T-helper 1 cell (primary cell): ENCODE data around the gene CRTC1.

ENCODE experiments used
- DNase-seq, 5 donors: peaks; one replicate each; pipeline ENCODE4 v3.0.0-alpha.2; 2012 to 2020

The CRTC1 gene

DNA sequence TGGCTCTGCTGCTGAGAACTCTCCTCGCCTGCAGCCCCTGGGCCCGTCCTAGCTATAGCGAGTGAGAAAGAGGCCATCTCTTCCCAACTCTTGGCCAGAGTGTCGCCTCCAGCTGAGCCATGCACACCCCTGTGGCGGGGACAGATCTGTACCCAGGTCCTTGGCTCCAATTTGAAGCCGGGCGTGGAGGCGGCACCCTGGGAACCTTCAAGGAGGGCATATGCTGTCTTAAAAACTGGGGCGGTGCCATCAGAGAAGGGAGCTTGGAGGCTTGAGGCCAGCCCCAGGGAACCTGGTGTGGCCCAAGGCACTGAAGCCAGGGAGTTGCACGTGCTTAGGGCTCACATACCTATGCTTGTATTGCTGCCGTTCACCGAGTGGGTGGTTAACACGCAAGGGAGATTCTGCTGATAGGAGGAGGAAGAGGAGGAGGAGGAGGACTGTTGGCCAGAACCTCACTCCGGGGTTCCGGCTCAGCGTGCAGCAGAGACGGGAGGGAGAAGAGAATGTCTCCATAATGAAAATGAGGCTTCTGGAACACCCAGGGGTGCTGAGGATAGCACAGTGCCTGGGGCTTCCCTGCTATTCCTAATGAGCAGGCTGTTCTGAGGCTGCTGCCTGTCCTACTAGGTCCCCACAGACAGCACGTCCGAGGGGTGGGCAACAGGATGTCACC is 67.0 kb downstream of the CRTC1 start:
- no peak for DNase-seq

DNA sequence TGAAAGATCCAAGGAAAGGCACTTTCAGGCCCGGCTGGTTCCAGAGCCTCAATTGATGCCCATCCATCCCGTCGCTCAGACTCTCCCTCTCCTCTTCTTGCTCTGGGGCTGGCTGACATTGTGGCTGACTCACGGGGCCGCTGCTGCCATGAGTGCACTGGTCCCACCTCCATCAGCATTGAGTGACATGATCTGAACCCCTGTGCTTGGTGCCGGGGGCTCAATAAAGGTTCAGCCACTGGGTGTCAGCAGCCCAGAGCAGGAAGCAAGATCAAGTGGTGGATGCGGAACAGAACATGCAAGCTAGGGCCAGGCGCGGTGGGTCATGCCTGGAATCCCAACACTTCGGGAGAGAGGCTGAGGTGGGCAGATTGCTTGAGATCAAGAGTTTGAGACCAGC is 68.1 kb downstream of the CRTC1 start:
- no peak for DNase-seq

DNA sequence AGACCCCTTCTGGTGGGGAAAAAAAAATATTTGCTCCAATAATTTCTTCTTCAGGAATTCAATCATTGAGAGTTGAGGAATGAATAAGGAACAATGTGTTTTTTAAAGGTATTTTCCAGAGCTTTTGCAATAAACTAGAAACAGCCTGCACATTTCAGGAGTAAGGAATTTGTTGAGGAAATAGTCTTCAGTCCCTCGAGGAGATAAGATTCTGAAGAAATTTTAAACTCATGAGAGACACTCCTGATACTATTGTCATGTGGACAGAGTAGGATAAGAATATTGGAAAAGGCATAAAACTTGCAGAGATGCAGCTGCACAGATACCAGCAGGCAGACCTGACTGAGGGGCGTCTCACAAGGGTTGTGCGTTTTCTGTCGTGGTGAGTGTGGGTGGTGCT is 71.0 kb downstream of the CRTC1 start:
- DNase-seq, result no peak

DNA sequence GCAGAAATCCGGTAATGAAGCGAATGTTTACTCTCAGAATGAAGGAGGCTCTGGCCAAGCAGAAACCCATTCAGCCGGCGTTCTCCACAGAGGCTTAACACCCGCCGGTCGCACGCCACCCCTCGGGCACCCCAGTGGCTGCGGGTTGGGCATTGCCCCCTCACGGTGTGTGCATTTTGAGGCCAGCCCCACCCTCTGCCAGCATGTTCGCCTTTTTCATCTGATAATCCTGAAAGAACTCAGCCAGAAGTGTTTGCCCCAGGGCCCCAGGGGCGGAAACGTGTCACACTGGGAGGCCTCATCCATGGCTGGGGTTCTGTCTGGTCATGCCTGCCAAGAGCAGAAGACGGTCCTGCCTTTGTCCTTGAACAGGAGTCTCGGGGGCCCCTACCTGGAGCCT is 73.4 kb downstream of the CRTC1 start:
- no peak for DNase-seq

DNA sequence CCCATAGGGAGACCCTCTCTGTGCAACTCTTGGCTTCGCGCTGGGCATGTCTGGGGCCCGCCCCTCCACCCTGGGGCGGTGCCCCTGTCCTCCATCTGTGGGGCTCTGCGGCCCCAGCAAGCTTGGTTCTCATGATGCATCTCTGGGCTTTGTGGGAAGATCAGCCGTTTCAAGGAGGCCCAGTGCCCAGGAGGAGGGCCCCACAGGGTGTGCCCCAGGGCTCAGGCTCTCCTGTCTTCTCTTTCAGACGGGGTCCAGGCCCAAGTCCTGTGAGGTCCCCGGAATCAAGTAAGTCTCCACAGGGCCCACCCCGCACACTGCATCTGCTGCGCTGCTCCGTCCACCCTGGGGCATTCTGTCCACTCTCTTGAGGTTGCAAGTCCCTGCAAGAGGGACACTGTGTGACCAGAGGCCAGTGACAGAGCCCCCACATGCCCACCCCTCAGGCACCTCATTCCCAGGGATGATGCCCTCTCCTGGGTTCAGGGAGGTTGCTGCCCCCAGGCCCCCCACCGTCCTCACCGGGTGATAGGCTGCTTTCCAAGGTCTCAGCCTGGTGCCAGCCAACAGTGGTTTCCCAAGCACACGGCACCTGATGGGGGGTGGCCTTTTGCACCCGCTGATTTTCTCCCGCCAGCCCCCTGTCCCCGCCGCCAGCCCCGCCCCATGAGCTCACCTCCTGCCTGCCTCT is 76.0 kb downstream of the CRTC1 start:
- DNase-seq, result no peak

DNA sequence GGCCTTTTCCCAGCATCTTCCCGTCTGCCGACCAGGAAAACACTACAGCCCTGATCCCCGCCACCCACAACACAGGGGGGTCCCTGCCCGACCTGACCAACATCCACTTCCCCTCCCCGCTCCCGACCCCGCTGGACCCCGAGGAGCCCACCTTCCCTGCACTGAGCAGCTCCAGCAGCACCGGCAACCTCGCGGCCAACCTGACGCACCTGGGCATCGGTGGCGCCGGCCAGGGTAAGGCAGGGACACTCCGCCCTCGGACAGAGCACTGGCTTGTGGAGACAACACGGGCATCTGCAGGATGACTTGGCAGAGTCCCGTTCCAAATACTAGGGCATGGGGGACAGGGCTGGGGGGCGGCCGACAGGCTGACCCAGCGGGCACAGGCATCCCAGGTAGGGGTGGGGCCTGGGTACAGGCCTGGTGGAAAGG is 76.5 kb downstream of the CRTC1 start:
- DNase-seq, result no peak

DNA sequence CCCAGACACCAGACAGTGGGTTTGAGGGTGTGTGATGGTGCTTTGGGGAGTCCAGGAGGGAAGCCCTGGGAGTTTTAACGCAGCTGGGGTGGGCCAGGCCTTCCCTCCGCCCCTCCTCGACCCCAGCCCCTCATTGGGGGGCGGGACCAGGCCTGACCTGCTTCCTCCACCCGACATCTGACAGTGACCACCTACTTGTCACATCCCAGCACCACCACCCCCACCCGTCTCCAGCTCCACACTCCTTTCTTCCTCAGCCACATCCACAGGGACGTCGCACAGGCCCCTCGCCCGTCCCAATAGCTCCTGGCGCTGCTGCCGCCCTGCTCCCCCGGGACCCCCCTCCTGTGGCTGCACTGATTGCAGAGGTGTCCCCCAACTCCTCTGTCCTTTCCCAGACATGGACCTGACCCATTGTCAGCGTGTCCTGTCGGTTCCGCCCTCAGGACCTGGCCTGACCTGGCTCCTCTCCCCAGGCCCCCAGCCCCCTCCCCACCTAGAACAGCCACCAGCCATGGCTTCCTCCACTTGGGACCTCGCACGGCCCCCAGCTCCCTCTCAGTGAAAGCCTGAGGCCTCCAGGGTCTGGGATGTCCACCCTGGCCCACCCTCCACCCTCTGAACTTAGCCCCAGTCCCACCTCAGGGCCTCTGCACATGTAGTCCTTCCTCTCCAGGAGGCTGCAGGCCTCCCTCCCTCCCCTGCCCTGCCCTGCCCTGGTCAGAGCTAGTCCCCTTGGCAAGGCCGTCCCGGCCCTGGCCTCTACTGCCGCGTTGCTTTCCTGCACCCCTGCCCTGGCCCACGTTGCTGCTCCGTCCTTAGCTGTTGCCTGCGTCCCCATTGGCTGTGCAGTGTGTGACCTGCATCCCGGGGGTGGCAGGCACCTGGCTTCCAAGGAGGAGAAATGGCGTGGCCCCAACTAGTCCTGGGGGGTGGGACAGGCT is 77.2 kb downstream of the CRTC1 start:
- no peak for DNase-seq

DNA sequence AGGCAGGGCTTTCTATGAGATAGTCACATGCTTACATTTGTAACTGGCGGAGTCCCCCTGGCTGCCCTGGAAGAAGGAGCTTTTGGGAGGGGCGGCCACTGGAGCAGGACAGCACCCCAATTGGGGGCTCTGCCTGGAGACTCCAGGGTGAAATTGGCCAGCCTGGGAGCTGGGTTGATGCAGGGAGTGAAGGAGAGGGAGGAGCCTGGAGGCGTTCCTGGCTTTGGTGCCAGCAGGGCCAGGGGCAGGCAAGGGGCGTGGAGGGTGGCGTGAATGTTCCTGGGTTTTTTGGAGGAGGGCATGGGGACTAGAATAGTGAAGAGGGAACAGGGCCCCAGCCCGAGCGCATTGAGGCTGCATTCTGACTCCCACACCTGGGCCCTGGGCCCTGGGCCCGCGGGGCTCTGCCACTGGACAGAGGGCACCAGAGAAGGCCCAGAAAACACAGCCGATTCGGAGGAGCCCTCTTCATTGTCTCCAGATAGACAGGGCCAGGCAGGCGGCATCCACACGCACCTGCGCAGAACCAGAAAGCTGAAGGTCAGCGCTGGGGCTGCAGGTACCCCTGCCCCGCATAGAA is 78.1 kb downstream of the CRTC1 start:
- no peak for DNase-seq

DNA sequence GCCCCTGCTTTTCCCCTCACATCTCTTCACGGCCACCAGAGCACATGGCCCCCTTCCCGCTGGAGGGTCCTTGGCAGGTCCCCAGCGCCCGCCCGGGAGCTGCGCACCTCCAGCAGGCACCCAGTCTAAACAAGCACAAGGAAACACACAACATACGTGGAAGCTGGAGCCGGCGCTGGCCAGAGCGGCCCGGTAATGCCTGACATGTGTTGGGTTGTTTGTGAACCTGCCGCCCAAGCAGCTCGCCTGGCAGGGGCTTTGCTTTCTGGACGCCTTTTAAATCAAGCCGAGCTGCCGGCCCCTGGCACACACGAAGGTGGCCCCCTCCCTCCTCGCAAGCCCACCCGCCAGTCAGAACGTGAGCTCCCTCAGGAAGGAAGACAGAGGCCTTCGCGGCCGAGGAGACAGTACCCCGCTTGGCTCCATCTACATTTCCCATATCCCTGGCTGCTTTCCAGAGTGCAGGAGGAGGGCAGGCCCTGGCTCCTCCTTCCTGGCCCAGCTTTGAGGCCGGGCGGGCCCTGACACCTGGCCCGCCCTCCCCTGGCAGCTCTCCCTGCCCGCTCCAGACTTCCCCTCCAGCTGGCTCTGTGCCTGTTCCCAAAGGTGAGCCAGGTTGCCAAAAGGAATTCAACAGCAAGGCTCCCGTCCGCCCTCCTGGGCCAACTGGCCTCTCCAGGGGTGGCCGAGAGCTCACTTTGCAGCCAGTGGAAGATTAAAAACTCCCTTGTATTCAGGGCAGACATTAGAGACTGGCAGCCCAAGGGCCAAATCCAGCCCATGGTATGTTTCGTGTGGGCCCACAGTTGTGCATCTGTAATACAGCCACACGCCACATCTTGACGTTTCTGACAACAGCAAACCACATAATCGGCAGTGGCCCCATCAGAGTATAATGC is 78.9 kb downstream of the CRTC1 start:
- no peak for DNase-seq

DNA sequence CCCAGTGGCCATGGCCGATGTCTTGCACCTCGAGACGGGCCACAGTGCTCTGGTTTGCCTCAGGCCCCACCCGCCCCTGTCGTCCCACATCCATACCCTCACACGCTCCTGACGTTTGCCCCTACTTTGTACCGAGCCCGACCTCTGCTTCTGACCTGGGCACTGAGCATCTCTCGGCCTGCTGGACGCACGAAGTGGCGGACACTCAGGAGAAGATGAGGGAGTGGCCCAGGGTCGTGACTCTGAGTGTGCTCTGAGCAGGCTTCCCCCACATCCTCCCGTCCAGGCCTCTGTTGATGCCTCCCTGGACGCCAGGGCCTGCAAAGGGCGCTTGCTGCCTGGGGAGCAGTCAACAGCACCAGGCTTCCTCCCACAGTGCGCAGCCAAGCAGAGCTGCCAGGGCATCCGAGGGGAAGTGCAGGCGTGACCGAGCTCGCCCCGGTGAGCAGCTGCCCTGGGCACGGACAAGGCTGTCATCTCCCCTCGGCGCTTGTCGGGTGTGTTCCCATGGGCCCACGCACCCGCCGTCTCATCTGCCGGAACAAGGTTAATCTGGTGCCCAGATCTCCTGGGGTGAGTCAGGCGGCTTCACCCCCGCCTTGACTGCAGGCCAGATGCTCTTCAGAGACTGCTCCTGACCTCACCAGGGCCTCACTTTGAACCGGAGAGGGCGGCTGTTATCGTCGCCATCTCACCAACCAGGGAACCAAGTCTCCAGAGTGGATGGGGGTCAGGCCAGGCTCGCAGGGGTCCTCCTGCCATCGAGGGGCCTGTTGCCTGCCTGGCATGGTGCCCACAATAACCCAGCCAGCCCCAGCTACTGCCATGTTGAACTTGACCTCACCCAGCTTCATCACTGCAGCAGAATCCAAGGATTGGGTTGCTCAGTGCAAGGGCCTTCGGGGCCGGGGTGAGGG is 80.5 kb downstream of the CRTC1 start:
- DNase-seq, result no peak

DNA sequence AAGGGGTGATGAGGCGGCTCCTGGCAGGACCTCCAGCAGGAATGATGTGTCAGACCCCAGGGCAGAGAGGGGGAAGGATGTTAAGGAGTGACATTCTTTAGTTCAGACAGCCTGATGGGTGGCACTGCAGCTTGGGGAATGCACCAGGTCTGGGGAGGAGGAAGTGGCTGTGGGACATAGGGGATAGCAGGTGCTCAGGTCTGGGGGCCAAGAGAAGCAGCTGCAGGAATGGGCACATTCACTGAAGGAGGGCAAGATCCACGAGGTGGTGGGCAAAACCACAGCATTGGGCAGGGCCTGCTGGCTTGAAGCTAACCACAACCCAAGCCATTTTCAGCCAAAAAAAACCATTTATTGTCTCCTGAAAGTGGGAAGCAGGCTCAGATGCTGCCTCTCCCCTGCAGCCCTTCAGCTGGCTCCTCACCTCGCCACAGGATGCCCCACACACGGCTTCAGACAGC is 81.1 kb downstream of the CRTC1 start:
- DNase-seq, result no peak

DNA sequence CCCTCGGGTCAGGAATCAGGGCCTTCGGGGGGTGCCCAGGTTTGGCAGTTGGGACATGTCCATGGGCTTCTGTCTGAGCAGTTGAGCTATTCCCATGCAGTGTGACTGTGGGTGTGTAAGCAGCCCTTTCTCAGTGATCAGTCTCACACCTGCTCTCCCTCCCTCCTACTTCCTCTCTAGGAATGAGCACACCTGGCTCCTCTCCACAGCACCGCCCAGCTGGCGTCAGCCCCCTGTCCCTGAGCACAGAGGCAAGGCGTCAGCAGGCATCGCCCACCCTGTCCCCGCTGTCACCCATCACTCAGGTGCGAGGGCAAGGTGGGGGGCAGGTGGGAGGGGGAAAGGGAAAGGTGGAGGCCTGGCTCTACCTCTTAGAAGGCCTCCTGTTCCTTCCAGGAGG is 81.7 kb downstream of the CRTC1 start:
- no peak for DNase-seq

DNA sequence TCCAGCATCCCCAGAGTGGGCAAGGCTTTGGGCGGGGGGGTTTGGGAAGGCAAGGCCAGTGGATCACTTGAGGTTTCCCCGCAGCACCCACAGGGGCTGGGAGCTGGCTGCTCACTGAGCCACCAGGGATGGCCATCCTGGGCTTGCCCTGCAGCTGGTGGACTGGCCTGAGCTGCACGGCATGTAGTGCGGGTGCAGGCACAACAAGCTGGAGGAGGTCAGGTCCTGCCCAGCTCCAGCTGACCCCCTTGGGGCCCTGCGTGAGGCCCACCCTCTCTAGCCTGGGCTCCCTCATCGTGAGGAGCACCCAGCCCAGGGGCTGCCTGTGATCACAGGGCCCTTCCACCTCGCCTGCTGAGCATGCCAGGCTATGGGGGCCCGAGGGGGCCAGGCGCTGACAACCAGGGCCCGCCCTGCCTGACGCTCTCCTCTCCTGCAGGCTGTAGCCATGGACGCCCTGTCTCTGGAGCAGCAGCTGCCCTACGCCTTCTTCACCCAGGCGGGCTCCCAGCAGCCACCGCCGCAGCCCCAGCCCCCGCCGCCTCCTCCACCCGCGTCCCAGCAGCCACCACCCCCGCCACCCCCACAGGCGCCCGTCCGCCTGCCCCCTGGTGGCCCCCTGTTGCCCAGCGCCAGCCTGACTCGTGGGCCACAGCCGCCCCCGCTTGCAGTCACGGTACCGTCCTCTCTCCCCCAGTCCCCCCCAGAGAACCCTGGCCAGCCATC is 84.7 kb downstream of the CRTC1 start:
- no peak for DNase-seq

DNA sequence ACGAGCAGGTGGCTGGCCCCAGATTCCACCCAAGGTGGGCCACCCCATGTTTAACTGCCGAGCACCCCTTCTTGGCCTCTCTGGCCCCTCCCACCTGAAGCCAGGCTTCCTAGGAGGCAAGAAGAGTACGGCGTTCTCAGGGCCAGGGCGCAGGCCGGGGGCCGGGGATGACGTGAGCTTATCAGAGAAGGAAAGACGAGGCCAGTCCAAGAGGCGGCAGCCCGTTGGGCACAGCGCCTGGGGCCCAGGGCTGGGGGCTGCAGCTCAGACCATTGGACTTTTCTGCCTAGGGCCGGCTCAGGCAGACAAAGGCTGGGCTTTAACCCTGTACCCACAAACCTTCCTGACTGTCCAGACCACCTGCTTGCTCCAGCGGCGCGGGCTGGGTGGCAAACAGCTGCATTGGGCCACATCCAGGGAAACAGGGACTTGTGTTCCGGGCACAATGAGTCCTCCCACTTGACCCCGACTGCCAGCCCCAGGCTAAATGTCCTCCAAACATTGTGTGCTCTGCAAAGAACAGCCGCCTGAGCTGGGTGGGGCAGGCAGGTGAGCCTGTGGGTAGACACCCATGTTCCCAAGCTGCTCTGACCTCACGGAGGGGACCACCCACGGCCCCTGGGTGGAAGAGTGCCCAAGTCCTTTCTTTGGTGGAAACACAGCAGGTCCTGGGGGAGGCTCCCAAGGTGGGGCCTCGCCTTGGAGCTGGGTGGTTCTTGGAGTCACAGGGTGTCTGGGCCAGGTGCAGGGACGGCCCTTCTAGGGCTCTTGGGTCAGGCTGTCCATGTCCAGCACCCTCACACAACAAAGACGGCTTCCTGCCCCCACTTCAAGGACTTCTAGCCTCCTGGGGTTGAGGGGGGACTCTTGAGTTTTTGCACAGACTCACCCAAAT is 85.8 kb downstream of the CRTC1 start:
- no peak for DNase-seq

DNA sequence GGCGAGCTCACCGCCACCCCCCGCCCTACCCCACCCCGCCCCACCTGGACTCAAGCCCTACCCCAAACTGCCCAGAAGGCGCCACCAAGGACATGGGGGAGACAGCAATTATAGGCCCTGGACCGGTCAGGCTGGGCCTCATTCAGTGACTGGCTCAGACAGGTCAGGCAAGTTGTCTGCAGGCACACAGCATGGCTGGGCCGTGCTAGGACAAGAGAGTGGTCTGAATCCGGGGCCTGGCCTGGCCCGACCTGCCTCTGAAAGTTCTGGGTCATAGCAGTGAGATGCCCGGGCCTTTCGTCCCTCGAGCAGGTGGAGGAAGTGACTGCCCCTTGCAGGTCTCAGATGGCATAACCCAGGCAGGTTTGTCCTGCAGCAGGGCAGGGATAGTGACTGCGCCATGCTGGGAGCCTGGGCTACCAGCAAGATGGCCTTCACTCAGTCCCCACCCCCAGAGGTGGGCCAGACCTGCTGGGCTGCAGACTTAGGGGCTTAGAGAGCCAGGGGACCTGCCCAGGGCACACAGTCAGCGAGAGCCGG is 86.6 kb downstream of the CRTC1 start:
- no peak for DNase-seq

DNA sequence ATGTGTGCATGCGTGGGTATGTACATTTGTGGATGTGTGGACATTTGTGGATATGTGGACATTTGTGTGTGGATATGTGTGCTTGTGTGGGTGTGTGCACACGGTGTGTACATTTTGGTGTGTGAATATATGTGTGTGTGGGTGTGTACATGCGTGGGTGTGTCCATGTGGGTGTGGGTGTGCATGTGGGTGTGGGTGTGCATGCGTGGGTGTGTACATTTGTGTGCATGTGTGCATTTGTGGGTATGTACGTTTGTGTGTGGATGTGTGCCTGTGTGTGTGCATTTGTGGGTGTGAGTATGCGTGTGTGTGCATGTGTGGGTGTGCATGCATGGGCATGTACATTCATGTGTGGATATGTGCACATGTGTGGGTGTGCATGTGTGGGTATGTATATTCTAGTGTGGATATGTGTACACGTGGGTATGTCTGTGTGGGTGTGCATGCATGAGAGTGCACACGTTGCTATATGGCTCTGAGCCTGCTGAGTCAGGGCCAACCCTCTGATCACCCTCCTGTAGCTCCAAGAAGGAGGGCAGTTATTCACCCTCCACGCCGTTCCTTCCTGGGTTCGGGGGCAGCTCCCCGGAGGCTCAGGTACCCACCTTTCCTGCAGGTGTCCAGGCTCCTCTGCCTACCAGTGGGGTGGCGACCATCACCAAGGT is 87.3 kb downstream of the CRTC1 start:
- no peak for DNase-seq

DNA sequence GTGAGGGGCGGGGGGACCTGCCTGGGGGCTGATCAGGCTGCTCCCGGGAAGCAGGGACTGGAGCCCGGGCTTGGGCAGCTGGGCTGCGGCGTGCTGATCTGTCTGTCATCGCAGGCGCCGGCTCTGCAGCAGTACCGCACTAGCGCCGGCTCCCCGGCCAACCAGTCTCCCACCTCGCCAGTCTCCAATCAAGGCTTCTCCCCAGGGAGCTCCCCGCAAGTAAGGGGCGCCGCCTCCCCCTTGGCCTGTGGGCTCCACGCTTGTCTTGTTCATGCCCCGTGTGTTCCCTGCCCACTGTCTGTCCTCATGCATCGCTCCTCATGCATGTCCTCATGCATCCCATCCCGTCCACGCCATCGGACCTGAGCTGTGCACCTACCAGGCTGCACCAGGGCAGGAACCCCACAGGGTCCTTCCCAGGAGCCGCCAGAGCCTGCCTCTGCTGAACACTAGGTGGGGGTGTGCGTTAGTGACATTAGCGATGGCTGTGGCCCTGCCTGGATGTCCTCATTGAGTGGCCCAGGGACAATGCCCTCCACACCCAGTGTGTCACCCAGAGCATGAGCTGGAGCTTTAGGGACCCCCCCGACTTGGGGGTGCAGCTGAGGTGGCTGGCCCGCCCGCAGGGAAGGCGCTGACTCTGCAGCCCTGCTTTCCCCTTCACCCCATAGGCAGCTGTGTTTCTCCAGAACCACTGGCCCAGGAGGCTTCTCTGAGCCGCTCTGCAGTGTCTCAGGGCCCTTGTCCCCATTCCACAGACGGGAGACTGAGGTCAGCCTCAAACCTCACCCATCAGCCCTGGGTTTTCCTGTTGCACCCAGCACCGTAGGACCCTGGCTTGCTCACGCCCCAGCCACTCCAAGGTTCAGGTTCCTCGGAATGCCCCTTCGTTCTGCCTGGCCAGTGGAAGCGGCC is 88.1 kb downstream of the CRTC1 start:
- no peak for DNase-seq
